Panc1 (cell line): ENCODE results near the gene C5orf46. TPM values are rescaled to one million over a fixed set of nuclear protein-coding genes. Genes with fewer than 3 reads are reported as not detected.

Experiments
- ATAC-seq: fragments of 200-7000 bp; cut with Tn5 transposase; 2 replicates; pipeline ENCODE4 v1.9.1; 2020; ENCODE audit warnings: mild to moderate bottlenecking, moderate library complexity
- BruUV-seq: library from RNA; stranded (reverse); fragments of 400-500 nt; replicated peaks from 2 replicates; lab custom pipeline; 2021; lab: Mats Ljungman, UMichigan
- CTCF ChIA-PET: fragments of 300-600 bp; sonication (Branson Sonifier 250); formaldehyde crosslinking; loops from one replicate; lab custom pipeline; 2022; ENCODE audit warnings: antibody characterized with exemption; lab: Charles Lee
- POLR2A ChIA-PET: fragments of 300-600 bp; sonication (Branson Sonifier 250); formaldehyde crosslinking; loops from one replicate; lab custom pipeline; 2022; ENCODE audit warnings: antibody characterized with exemption; lab: Charles Lee
- DNase-seq: peaks from one replicate; pipeline ENCODE4 v3.0.0-alpha.2; 2010; ENCODE audit warnings: low read depth, low spot score
- H3K27ac ChIP-seq: 2 replicates; pipeline ENCODE4 v1.5.1; 2011; ENCODE audit warnings: mild to moderate bottlenecking, low read length, inconsistent platforms
- H3K27me3 ChIP-seq: fragments of 200-500 bp; sonication (Bioruptor generic); 2 replicates; pipeline ENCODE4 v1.6.0; 2014; ENCODE audit warnings: low read length, inconsistent platforms; ENCODE audit not compliant: control insufficient read depth, insufficient read depth
- H3K36me3 ChIP-seq: fragments of 200-500 bp; sonication (Bioruptor generic); 2 replicates; pipeline ENCODE4 v1.5.1; 2014; ENCODE audit warnings: inconsistent platforms, mild to moderate bottlenecking, low read length, moderate library complexity; ENCODE audit not compliant: control insufficient read depth, insufficient read depth
- H3K4me1 ChIP-seq: 2 replicates; pipeline ENCODE4 v1.5.1; 2011; ENCODE audit warnings: inconsistent platforms, mild to moderate bottlenecking, low read length, moderate library complexity; ENCODE audit not compliant: control insufficient read depth, insufficient read depth
- H3K4me3 ChIP-seq, 2 experiments: 2 replicates each; pipeline ENCODE4 v1.5.1; 2011 to 2012; ENCODE audit warnings: low read depth in 2 of 2, low read length in 2 of 2, mild to moderate bottlenecking in 2 of 2, inconsistent platforms in 1 of 2, moderate library complexity in 1 of 2
- H3K9me3 ChIP-seq: fragments of 200-500 bp; sonication (Bioruptor generic); 2 replicates; pipeline ENCODE4 v1.5.1; 2014; ENCODE audit warnings: low read depth, mild to moderate bottlenecking, inconsistent platforms, low read length, moderate library complexity; ENCODE audit not compliant: control insufficient read depth, insufficient read depth
- POLR2AphosphoS5 ChIP-seq: IDR thresholded peaks from 2 replicates; pipeline ENCODE4 v1.6.1; 2012; ENCODE audit warnings: mild to moderate bottlenecking, low read depth, low read length, moderate library complexity
- SIN3A ChIP-seq: IDR thresholded peaks from 2 replicates; pipeline ENCODE4 v1.6.1; 2012; ENCODE audit warnings: low read depth, mild to moderate bottlenecking, low read length, moderate library complexity, borderline replicate concordance; ENCODE audit not compliant: insufficient read depth
- TCF7L2 ChIP-seq: IDR thresholded peaks from 2 replicates; pipeline ENCODE4 v1.6.1; 2011; ENCODE audit warnings: mild to moderate bottlenecking, low read depth, low read length, inconsistent platforms
- in situ Hi-C: cut with HindIII; loops from 2 replicates; pipeline ENCODE4 v1.10.0; 2016; ENCODE audit warnings: low sequenced_read_pairs, low pct_unique_long_range_greater_than_20kb
- intact Hi-C: fragments of 100-400 bp; cut with micrococcal nuclease; formaldehyde crosslinking; loops from one replicate; pipeline ENCODE4 v1.10.0; 2022; ENCODE audit not compliant: unreplicated experiment
- total RNA-seq: library from RNA; stranded (reverse); gene quantifications from one replicate; pipeline ENCODE4 v1.2.1, GENCODE V29; 2021; ENCODE audit not compliant: unreplicated experiment
- TF ChIP-seq, protein P1 (sequence below): fragments of 450-650 bp; IDR thresholded peaks from 2 replicates; pipeline ENCODE4 v1.5.1; 2017; ENCODE audit warnings: mild to moderate bottlenecking
- TF ChIP-seq, protein P2 (sequence below), 2 experiments: IDR thresholded peaks; 2 replicates each; pipeline ENCODE4 v1.6.1; 2011 to 2012; ENCODE audit warnings: low read depth in 2 of 2, control low read depth in 1 of 2, low read length in 1 of 2, mild to moderate bottlenecking in 1 of 2, moderate library complexity in 1 of 2; ENCODE audit not compliant: insufficient read depth in 1 of 2

C5orf46 gene
- total RNA-seq, 1 experiment from 2014 or later: not detected

DNA sequence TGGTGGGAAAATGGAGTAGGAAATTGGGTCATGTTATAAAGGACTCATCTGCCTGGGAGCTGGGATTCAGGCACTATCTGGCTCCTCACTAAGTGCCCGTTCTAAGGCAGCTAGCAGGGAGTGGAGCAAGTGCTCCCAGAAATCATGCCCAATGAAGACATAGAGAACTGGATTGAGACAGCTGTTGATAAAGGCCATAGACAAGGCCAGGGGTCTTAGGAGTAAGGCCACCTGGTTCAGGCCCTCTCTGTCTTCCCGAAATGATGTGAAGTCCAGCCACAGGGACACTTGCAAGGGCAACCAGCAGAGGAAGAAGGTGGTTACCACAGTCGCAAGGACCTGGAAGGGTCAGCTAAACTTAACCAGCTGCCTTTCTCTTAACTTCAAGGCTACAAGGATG, 54.8 kb downstream of the C5orf46 start:
- no peak for DNase-seq
- Histone ChIP-seq H3K4me3 (no peak overlapping the region), H3K36me3 (no peaks in the 10 kb centered on the region), H3K4me1 (no peaks in the 10 kb centered on the region), H3K27me3 (no peaks in the 10 kb centered on the region; the same call in 1 of the 2 replicates), H3K9me3 (no peaks in the 10 kb centered on the region), H3K27ac (no peak overlapping the region)
- intact Hi-C loops (no loop called here), in situ Hi-C loops (no loop called here)
- POLR2A ChIA-PET: no interaction called here
- BruUV-seq: no TSS peak
- ATAC-seq: no peak
- no peak for TF ChIP-seq POLR2AphosphoS5
- TF ChIP-seq, protein P1, sequence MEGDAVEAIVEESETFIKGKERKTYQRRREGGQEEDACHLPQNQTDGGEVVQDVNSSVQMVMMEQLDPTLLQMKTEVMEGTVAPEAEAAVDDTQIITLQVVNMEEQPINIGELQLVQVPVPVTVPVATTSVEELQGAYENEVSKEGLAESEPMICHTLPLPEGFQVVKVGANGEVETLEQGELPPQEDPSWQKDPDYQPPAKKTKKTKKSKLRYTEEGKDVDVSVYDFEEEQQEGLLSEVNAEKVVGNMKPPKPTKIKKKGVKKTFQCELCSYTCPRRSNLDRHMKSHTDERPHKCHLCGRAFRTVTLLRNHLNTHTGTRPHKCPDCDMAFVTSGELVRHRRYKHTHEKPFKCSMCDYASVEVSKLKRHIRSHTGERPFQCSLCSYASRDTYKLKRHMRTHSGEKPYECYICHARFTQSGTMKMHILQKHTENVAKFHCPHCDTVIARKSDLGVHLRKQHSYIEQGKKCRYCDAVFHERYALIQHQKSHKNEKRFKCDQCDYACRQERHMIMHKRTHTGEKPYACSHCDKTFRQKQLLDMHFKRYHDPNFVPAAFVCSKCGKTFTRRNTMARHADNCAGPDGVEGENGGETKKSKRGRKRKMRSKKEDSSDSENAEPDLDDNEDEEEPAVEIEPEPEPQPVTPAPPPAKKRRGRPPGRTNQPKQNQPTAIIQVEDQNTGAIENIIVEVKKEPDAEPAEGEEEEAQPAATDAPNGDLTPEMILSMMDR: no peak
- CTCF ChIA-PET: no interaction called here

DNA sequence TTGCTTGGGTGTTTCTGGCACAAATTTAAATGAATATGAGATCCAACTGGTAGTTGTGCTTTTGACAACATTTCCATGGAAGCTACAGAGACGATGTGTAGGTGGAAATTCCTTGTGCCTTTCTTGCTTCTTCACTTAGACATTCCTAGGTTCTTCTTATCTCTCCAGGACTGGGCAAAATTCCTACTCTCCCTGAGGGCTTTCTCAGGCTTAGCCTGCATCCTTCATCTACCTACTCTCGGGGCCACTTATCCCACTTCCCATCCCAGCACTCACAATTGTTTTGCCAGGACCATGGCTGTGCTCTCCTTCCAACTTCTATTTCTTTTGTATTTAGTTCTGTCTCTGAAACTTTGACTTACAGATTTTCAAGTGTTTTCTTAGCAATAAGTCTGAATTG, 57.1 kb downstream of the C5orf46 start:
- Histone ChIP-seq H3K36me3 (no peaks in the 10 kb centered on the region), H3K27ac (no peak overlapping the region), H3K4me1 (no peaks in the 10 kb centered on the region), H3K4me3 (no peak overlapping the region), H3K9me3 (no peaks in the 10 kb centered on the region), H3K27me3 (no peaks in the 10 kb centered on the region; the same call in 1 of the 2 replicates)
- intact Hi-C loops (no loop called here), in situ Hi-C loops (no loop called here)
- no peak for ATAC-seq
- DNase-seq: no peak
- CTCF ChIA-PET: no interaction called here
- no peak for TF ChIP-seq TCF7L2
- TF ChIP-seq SIN3A: no peak
- TF ChIP-seq, protein P2, sequence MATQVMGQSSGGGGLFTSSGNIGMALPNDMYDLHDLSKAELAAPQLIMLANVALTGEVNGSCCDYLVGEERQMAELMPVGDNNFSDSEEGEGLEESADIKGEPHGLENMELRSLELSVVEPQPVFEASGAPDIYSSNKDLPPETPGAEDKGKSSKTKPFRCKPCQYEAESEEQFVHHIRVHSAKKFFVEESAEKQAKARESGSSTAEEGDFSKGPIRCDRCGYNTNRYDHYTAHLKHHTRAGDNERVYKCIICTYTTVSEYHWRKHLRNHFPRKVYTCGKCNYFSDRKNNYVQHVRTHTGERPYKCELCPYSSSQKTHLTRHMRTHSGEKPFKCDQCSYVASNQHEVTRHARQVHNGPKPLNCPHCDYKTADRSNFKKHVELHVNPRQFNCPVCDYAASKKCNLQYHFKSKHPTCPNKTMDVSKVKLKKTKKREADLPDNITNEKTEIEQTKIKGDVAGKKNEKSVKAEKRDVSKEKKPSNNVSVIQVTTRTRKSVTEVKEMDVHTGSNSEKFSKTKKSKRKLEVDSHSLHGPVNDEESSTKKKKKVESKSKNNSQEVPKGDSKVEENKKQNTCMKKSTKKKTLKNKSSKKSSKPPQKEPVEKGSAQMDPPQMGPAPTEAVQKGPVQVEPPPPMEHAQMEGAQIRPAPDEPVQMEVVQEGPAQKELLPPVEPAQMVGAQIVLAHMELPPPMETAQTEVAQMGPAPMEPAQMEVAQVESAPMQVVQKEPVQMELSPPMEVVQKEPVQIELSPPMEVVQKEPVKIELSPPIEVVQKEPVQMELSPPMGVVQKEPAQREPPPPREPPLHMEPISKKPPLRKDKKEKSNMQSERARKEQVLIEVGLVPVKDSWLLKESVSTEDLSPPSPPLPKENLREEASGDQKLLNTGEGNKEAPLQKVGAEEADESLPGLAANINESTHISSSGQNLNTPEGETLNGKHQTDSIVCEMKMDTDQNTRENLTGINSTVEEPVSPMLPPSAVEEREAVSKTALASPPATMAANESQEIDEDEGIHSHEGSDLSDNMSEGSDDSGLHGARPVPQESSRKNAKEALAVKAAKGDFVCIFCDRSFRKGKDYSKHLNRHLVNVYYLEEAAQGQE (IDR thresholded peaks at IDR 0.05; ENCODE audit: insufficient read depth in 1 of 2, low read depth in 2 of 2, low read length in 1 of 2): no peak
- TF ChIP-seq, protein P1: no peak
- TF ChIP-seq POLR2AphosphoS5: no peak
- BruUV-seq: no TSS peak
- POLR2A ChIA-PET: no interaction called here
